ENCODE data around the gene DESI1.

Gene DESI1

DNA sequence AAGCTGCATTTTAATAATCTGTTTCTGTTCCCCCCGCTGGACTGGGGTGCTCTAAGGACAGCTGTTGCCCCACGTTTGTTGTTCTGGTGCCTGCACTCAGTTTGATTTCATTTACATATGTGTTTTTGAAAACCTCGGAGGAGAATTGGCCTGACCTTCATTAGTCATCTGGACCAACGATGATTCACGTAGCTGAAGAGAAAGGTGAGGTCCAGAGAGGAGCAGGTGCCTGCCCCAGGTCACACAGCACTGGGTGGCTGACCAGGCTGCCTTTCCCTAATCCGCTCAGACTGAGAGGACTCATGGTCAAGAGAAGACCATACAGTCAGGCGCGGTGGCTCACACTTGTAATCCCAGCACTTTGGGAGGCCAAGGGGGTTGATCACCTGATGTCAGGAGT lies 56.3 kb downstream of the DESI1 start:
- no peaks in the 10 kb centered on the region for H3K79me2 ChIP-seq (ENCODE audit: insufficient read depth, low read length)
- H3K9me3 ChIP-seq (ENCODE audit: insufficient read depth, low read length), result no peaks in the 10 kb centered on the region
- no peak overlapping the region for H2AFZ ChIP-seq (ENCODE audit: low read depth, low read length, severe bottlenecking)
- no peaks in the 10 kb centered on the region for H3F3A ChIP-seq (ENCODE audit: insufficient read depth)
- H3K9me2 ChIP-seq (replicated peaks; ENCODE audit: insufficient read depth, low read length), result no peaks in the 10 kb centered on the region
- H3K36me3 ChIP-seq (ENCODE audit: low read length), result no peaks in the 10 kb centered on the region
- H3K27me3 ChIP-seq (ENCODE audit: low read length), result no peaks in the 10 kb centered on the region
- no peak for TF ChIP-seq EZH2phosphoT487 (conservative IDR thresholded peaks at IDR 0.05; ENCODE audit: low read length)
- TF ChIP-seq, protein P1, sequence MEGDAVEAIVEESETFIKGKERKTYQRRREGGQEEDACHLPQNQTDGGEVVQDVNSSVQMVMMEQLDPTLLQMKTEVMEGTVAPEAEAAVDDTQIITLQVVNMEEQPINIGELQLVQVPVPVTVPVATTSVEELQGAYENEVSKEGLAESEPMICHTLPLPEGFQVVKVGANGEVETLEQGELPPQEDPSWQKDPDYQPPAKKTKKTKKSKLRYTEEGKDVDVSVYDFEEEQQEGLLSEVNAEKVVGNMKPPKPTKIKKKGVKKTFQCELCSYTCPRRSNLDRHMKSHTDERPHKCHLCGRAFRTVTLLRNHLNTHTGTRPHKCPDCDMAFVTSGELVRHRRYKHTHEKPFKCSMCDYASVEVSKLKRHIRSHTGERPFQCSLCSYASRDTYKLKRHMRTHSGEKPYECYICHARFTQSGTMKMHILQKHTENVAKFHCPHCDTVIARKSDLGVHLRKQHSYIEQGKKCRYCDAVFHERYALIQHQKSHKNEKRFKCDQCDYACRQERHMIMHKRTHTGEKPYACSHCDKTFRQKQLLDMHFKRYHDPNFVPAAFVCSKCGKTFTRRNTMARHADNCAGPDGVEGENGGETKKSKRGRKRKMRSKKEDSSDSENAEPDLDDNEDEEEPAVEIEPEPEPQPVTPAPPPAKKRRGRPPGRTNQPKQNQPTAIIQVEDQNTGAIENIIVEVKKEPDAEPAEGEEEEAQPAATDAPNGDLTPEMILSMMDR (IDR thresholded peaks at IDR 0.05; ENCODE audit: insufficient read depth, low read length, poor library complexity, severe bottlenecking), result no peak
- H3K4me3 ChIP-seq (ENCODE audit: insufficient read depth, low read length, poor library complexity, severe bottlenecking), result no peak overlapping the region
- no peaks in the 10 kb centered on the region for H4K20me1 ChIP-seq (ENCODE audit: low read depth, low read length)
- H3K4me2 ChIP-seq (ENCODE audit: low read depth, low read length, poor library complexity, severe bottlenecking), result no peak overlapping the region
- no peak overlapping the region for H3K9ac ChIP-seq (ENCODE audit: low read length)
- H3K27ac ChIP-seq (ENCODE audit: low read depth, low read length), result no peak overlapping the region

DNA sequence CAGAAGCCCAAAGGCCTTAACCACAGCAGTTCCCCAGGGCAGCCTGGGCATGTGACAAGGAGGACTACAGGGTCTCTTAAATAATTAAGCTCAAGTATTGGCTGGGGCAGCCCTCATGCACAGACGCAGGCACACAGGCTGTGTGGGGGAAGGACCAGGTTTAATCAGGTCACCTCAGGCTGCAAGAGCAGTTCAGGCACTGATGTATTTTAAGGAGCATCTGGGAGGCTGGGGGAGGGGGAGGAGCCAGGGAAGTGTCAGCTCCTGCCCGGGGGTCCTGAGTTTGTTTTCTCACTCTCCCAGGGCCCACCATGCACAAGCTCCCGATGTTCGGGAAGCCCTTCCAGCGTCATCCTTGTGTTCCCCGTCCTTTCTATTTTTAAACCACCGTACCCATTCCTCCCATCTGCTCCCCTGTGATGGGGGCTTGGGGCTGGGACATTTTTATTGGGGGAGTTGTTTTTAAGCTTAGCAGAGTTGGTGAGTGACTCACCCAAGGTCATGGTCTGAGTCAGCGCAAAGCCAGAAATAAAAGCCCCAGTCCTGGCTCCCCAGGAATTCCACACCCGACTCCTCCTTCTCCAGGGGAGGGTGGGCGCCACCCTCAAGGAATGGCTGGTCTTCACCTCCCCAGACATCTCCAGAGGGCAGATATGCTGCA lies 57.7 kb downstream of the DESI1 start:
- H3K36me3 ChIP-seq (ENCODE audit: low read length), result no peaks in the 10 kb centered on the region
- TF ChIP-seq, protein P1 (IDR thresholded peaks at IDR 0.05; ENCODE audit: insufficient read depth, low read length, poor library complexity, severe bottlenecking), result no peak
- no peak for TF ChIP-seq EZH2phosphoT487 (conservative IDR thresholded peaks at IDR 0.05; ENCODE audit: low read length)
- H3K9me2 ChIP-seq (replicated peaks; ENCODE audit: insufficient read depth, low read length), result no peaks in the 10 kb centered on the region
- H3K4me3 ChIP-seq (ENCODE audit: insufficient read depth, low read length, poor library complexity, severe bottlenecking), result no peak overlapping the region
- H3F3A ChIP-seq (ENCODE audit: insufficient read depth), result no peaks in the 10 kb centered on the region
- H3K79me2 ChIP-seq (ENCODE audit: insufficient read depth, low read length), result no peaks in the 10 kb centered on the region
- H3K9ac ChIP-seq (ENCODE audit: low read length), result no peak overlapping the region
- no peak overlapping the region for H2AFZ ChIP-seq (ENCODE audit: low read depth, low read length, severe bottlenecking)
- H3K27ac ChIP-seq (ENCODE audit: low read depth, low read length), result no peak overlapping the region
- no peak overlapping the region for H3K4me2 ChIP-seq (ENCODE audit: low read depth, low read length, poor library complexity, severe bottlenecking)
- no peaks in the 10 kb centered on the region for H3K9me3 ChIP-seq (ENCODE audit: insufficient read depth, low read length)
- H4K20me1 ChIP-seq (ENCODE audit: low read depth, low read length), result no peaks in the 10 kb centered on the region
- H3K27me3 ChIP-seq (ENCODE audit: low read length), result no peaks in the 10 kb centered on the region

DNA sequence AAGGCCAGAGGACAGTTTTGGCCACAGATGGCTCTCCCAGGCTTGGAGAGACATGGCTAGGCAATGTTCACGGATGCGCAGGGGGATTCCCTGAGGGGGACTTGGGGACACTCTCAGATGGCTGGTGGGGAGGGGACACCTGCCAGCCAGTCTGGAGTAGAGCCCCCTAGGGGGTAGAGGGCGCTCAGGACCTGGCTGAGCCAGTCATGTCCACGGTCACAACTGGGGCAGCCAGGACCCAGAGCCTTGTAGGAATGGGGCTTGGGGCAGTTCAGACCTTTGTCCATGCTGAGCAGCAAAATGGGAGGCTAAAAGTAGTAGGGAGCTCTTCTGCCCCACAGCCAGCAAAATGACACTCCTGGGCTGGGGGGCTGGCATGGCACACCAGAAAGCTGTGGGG lies 58.4 kb downstream of the DESI1 start:
- no peaks in the 10 kb centered on the region for H3K27me3 ChIP-seq (ENCODE audit: low read length)
- H3K79me2 ChIP-seq (ENCODE audit: insufficient read depth, low read length), result no peaks in the 10 kb centered on the region
- no peak overlapping the region for H3K9ac ChIP-seq (ENCODE audit: low read length)
- no peaks in the 10 kb centered on the region for H3K9me2 ChIP-seq (replicated peaks; ENCODE audit: insufficient read depth, low read length)
- no peaks in the 10 kb centered on the region for H3K36me3 ChIP-seq (ENCODE audit: low read length)
- no peak overlapping the region for H3K27ac ChIP-seq (ENCODE audit: low read depth, low read length)
- no peak overlapping the region for H2AFZ ChIP-seq (ENCODE audit: low read depth, low read length, severe bottlenecking)
- TF ChIP-seq, protein P1 (IDR thresholded peaks at IDR 0.05; ENCODE audit: insufficient read depth, low read length, poor library complexity, severe bottlenecking), result no peak
- TF ChIP-seq EZH2phosphoT487 (conservative IDR thresholded peaks at IDR 0.05; ENCODE audit: low read length), result no peak
- no peak overlapping the region for H3K4me3 ChIP-seq (ENCODE audit: insufficient read depth, low read length, poor library complexity, severe bottlenecking)
- no peaks in the 10 kb centered on the region for H4K20me1 ChIP-seq (ENCODE audit: low read depth, low read length)
- no peaks in the 10 kb centered on the region for H3K9me3 ChIP-seq (ENCODE audit: insufficient read depth, low read length)
- no peaks in the 10 kb centered on the region for H3F3A ChIP-seq (ENCODE audit: insufficient read depth)
- H3K4me2 ChIP-seq (ENCODE audit: low read depth, low read length, poor library complexity, severe bottlenecking), result no peak overlapping the region
